ENCODE results near the gene ARL14.

The ARL14 gene
- 0 reads per million in 3 experiments for total RNA-seq

- no peak for DNase-seq
Observed at GRCh38 chr3:160676547-160677303, at the start of gene ARL14. ARL14 (plus strand) TSS chr3:160677160; CDS start chr3:160677347, 187 bp downstream.

GRCh38 chr3:160629491-160629890 lies 47.5 kb upstream of the ARL14 start:
- no peak for DNase-seq

DNA sequence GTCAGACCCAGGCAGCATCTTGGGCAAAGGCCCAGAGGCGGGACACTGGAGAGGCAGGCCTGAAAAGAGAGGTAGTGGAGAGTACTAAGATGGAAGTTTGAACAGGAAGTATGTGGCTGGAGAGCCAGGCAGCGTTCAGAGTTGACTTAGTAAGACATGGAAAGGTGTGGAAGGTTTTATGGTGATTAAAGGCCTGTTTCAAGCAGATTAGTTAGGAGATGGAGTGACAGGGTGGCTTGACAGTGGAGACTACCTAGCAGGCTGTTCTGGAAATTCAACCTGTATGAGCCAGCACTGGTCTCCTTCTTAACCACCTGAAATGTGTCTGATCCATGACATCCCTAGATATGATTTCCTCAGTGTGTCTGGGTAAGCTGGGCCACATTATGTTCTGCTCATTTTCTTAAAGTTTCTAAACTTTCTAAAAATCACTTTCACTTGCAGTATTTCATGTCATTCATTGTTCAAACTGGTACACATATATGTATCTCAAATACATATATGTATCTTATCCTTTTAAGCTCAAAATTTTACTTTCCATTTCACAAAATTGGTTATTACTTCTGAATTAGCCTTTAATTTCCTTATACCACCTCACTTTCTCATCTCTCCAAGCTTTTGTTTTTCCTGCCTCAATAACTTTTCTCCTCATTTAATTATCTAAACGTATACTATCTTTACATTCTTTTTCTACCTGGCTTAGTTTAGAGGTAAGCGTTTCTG lies 43.4 kb upstream of the ARL14 start:
- DNase-seq: no peak

DNA sequence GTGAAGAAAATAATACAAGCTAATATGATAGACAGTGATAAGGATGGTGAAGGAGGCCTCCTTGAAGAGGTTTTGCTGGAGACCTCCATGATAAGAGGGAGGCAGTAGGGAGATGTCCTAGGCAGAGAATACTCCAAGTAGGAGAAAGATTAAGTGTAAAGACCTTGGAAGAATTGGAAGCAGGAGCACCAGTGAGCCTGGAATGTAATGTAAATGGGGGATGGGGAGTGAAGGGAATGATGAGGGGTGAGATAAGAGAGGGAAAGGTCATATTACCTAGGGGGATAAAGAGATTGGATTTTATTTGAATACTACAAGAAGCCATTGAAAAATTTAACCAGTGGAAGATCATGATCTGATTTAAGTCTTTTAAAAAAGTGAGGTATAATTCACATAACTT lies 41.7 kb upstream of the ARL14 start:
- DNase-seq: no peak

GRCh38 chr3:160637086-160637485 lies 39.9 kb upstream of the ARL14 start:
- no peak for DNase-seq

- DNase-seq: no peak
Observed at GRCh38 chr3:160638184-160638583, 38.8 kb upstream of the ARL14 start.

- no peak for DNase-seq
Observed at GRCh38 chr3:160641665-160642309, 35.2 kb upstream of the ARL14 start.

DNA sequence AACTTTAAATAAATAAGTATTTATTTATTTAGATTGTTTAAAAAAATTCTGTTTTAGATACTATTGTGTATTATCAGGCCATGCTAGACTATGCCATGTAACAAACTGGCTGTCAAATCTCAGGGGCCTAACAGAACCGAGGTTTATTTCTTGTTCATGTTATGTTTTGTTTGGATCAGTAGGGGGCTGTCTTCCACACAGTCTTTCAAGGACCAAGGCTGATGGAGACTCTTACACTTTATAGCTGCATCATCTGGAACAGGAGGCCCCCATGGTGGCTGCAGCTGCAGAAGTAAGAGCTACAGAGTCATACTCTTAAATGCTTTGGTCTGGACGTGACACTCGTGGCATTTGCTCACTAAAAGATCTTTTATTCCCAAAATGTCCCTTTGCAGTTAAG lies 33.0 kb upstream of the ARL14 start:
- DNase-seq: no peak

DNA sequence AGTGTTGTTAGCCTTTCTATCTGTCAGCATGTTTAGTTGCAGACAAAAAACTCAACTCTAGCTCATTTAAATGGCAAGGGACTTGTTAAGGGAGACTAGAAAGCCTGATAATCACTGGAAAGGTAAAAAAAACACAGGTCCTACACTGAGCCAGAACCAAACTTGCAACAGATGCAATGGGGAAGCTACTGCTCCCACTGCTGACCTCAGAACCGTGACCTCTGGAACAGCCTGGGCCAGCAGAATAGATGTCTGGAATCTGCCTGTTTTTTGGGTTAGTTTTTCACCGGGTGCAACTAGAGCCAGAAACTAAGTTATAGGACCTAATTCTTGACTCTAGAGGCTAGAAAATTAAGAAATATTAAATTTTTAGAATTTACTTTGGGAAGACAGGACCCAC lies 32.5 kb upstream of the ARL14 start:
- no peak for DNase-seq

- no peak for DNase-seq
Observed at GRCh38 chr3:160648701-160649100, 28.3 kb upstream of the ARL14 start.

DNA sequence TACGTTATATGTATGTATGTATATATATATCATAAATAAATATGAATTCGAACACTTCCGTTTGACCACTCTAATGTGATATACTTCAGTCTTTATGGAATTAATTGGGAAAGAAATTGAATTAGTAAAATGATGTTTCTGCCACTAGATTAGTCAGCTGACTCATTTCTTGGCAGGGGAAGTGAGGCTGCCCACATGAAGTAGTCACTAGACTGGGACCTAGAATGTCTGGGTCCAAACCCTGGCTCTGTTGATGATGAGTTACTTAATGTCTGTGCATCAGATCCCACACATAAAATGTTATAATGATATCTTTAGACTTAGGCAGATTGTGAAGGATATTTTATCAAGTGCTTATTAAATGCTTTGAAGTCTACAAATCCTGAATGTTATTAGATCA lies 27.4 kb upstream of the ARL14 start:
- no peak for DNase-seq

GRCh38 chr3:160653512-160653911 lies 23.4 kb upstream of the ARL14 start:
- DNase-seq: no peak

DNA sequence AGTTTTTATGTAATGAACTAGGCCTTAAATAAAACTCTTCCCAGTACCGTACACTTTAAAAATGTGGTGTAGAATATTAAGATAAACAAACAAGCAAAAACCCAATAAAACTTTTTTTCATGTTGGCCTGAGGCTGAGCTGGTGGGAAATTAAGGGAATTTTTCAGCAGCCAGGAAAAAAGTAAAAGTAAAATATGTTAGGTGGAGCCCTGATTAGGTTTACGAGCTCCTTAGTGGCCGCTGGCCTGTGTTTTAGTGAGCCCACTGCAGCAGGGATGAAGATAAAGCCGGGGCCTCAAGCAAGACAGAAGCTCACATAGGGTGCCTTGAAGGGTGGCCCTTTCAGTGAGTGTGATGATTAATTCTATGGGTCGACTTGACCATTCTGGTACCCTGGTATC lies 16.1 kb upstream of the ARL14 start:
- no peak for DNase-seq

DNA sequence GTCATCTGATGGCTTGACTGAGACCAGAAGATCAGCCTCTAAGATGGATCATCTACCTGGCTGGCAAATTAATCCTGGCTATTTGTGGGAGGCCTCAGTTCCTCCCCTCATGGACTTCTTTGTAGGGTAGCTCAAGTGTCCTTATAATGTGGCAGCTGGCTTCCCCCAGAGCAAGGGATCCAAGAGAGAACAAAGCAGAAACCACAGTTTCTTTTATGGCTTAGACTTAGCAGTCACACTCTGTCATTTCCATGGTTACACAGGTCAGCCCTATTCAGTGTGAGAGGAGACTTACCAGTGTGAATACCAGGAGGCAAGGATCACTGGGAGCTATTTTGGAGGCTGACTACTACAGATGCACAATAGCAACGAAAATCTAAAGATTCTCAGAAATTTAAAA lies 15.3 kb upstream of the ARL14 start:
- DNase-seq: no peak

DNA sequence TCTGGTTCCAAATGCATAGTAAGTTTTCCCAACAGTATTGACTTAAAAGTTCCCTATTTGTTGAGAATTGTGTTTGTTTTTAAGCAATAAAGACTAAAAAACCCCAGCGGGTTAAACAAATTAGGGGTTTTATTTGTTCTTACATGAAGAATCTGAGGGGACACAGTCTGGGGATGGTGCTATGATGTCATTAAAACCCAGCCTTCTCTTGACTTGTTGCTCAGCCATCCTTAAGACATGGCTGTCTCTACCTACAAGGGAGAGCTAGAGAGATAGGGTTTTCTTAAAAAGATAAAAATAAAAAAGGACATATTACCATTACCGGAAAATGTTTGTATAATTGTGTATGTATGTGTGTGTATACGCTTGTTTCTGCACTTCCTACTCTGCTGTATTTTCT lies 11.7 kb upstream of the ARL14 start:
- DNase-seq: no peak

DNA sequence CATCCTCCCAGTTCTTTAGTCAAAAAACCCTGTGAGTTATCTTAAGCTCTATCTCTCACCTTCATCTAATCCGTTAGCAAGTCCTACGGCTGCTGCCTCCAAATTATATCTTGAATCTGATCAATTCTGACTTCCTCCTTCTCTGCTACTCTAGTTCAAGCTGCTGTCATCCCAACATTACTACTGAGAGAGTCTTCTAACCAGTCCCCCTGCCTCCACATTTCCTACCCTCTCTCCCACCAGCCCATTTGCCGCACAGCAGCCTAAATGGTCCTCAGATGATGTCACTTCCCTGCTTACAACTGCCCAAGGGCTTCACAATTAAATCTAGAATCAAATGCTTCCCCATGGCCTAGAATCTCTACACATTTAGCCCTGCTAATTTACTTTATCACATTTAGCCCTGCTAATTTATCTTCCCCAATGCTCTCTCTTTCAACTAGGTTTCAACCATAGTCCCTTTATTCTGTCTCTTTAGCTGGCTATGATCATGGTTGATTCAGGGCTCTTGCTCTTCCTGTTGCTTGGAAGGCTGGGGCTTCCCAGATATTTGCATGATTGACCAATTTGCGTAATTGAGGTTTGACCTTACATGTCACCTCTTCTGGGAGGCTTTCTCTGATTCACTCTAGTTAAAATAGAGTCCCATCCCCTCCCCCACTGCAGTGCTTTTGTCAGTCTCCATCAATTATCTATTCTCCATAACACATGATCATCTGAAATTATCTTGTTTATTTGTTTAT lies 11.0 kb upstream of the ARL14 start:
- DNase-seq: no peak

DNA sequence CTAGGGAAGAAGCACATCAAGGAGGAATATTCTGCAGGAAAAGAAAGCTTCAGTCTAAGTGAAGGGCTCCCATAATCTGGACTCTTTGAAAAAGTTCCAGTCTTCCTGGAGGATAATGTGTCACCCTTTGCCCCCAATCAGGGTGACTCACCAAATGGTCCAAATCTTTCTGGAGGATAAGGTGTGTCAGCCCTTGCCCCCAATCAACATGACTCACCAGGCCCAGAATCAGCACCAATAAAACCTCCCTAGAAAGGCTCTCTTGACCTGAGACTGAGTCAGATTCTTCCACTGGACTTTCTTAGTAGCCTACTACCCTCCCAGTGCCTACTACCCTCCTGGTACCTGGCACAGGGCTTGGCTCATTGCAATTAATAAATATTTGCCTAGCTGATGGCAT lies 9.5 kb upstream of the ARL14 start:
- no peak for DNase-seq

DNA sequence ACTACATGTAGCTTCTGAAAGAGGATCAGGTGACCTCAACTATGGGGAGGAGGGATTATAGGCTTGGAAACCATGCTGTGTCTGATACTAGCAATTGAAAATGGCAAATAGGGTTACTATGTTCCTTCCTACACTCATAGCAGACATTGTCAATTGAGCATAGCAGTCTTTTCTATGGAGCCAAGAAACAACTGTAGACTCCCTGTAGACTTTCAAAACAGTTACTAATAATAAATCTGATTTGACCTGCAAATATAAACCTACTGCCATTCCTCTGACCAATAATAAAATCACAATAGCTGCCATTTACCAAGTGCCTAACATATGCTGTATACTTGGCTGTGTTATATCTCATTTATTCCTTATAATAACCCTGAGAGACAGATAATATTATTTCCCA lies 8.5 kb upstream of the ARL14 start:
- no peak for DNase-seq

- DNase-seq: no peak
Observed at GRCh38 chr3:160671231-160671630, 5.7 kb upstream of the ARL14 start.

DNA sequence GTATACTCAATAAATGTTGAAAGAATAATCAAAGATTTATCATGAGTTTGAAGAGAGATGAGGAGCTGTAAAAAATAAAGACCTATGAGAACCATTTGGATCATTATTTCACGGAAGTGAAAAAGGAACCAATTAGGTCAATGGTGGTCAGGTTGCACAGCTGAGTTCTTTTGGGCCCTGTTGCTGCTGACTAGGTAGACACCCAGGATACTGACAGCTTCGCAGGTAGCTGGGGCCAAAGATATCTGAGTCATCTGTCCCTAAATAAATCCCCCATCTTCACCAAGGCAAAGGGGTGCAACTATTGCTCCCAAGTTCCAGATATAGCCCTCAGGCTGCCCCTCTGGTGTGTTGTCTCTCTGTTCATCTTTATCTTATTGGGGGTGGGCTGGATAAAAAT lies 5.0 kb upstream of the ARL14 start:
- DNase-seq: no peak

DNA sequence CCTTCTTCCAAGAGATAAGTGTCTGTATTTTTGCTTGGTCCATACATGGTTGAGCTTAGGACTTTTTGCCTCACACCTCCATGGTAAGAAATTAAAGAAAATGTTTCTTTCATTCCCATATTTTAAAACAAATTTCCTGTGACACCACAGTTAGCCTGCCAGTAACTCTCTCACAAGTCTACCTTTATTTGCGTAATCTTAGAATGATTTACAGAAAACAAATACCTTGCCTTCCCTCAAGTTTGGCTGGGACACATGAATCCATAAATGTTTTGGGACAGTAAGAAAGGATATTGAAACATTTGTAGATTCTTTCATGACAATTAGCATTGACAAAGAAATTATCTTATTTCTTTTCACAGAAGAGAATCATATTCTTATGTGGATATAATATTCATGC lies 3.8 kb upstream of the ARL14 start:
- no peak for DNase-seq

GRCh38 chr3:160675566-160676124 lies 1.3 kb upstream of the ARL14 start:
- DNase-seq: no peak

DNA sequence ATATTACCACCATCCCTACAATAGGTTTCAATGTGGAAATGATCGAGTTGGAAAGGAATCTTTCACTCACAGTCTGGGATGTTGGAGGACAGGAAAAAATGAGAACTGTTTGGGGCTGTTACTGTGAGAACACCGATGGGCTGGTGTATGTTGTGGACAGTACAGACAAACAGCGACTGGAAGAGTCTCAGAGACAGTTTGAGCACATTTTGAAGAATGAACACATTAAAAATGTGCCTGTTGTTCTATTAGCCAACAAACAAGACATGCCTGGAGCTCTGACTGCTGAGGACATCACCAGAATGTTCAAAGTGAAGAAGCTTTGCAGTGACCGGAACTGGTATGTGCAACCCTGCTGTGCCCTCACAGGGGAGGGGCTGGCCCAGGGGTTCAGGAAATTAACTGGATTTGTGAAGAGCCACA lies 510 bp downstream of the ARL14 start:
- DNase-seq: no peak

Measured in central memory CD4-positive, alpha-beta T cell (primary cell).